ENCODE data around the gene TELO2. TPM values are rescaled to one million over a fixed set of nuclear protein-coding genes. Genes with fewer than 3 reads are reported as not detected.

Gene TELO2
- total and polyA plus RNA-seq, 2 donors (not counting 3 experiments of a cell fraction or from before 2014, with no cell fraction given), result 30.7 to 61.6 TPM

DNA sequence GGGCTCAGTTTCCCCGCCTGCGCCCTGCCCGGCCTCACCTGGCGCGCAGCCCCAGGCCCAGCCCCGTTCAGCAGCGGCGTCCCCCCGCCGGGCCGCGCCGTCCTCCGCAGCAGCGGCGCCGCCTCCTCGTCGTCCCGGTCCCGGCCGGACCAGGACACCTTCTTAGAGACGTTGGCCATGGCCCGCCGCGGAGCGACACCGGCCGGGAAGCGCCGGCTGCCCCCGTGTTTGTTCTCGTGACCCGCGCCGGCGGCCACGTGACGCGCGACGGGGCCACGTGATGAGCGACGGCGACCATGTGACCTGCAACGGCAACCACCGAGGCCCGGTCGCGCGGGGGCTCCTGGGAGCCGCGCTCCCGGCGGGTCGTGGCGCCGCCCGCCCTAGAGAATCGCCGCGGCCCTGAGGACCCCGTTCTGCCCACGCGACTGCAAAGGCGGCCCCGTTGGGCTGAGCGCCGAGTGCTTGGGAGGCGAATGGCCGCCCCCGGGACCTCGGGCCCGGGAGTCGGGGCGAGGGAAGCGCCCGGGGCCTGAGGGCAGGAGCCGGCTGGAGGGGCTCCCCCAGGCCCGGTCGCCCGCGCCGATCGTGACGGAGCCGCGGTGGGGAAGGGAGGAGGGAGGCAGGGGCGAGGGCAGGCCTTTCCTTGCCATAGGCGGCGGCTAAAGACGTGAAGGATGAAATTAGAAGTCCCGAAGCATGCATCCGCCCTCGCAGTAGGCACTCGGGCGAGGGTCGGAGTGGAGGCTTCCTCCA is 18.2 kb upstream of the TELO2 start, which contains the start of gene CLCN7:
Gene CLCN7, minus strand, starts transcription at position 233 of the 756 bp plus-strand sequence. Its CDS starts 54 bp downstream, at position 179.
- TSS peak; percentile 53 for BruUV-seq (replicated peaks)
- peak within 1 kb of the TSS; percentile 94 for H3K4me2 ChIP-seq (ENCODE audit: insufficient read depth, low read length)
- peak within 1 kb of the TSS; percentile 74 for H2AFZ ChIP-seq (ENCODE audit: low read depth, low read length)
- H3K27me3 ChIP-seq (ENCODE audit: control insufficient read depth in 2 of 2, insufficient read depth in 2 of 2, low read length in 2 of 2), result no peaks in the 10 kb centered on the region
- H3K36me3 ChIP-seq (ENCODE audit: control insufficient read depth in 2 of 2, extremely low read depth in 1 of 2, insufficient read depth in 2 of 2, low read length in 2 of 2), result no peaks in the 10 kb centered on the region
- POLR2A ChIA-PET, result no interaction called here
- TF ChIP-seq, protein P1, sequence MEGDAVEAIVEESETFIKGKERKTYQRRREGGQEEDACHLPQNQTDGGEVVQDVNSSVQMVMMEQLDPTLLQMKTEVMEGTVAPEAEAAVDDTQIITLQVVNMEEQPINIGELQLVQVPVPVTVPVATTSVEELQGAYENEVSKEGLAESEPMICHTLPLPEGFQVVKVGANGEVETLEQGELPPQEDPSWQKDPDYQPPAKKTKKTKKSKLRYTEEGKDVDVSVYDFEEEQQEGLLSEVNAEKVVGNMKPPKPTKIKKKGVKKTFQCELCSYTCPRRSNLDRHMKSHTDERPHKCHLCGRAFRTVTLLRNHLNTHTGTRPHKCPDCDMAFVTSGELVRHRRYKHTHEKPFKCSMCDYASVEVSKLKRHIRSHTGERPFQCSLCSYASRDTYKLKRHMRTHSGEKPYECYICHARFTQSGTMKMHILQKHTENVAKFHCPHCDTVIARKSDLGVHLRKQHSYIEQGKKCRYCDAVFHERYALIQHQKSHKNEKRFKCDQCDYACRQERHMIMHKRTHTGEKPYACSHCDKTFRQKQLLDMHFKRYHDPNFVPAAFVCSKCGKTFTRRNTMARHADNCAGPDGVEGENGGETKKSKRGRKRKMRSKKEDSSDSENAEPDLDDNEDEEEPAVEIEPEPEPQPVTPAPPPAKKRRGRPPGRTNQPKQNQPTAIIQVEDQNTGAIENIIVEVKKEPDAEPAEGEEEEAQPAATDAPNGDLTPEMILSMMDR (IDR thresholded peaks at IDR 0.05; ENCODE audit: extremely low read depth in 1 of 2, insufficient read depth in 1 of 2, low read depth in 1 of 2, low read length in 2 of 2), result no peak
- TF ChIP-seq POLR2A (IDR thresholded peaks at IDR 0.05; ENCODE audit: low read depth, low read length) (peak; percentile 87), MYC (IDR thresholded peaks at IDR 0.05; ENCODE audit: low read depth, low read length) (peak; percentile 55), JUN (IDR thresholded peaks at IDR 0.05; ENCODE audit: borderline replicate concordance, insufficient read depth, insufficient read length, low read depth) (no peak), MAX (IDR thresholded peaks at IDR 0.05; ENCODE audit: insufficient read depth, insufficient read length) (peak; percentile 99)
- H3K79me2 ChIP-seq (ENCODE audit: control insufficient read depth, insufficient read depth, low read length), result peaks cover 19% of the 10 kb centered on the region
- intact Hi-C loops (cut with micrococcal nuclease) (loop anchor here (2.0 kb wide), 1 partner anchor 54 kb away; the partner anchor contains the start of gene UQCC4), dilution Hi-C loops (cut with MboI; ENCODE audit: extremely low pct_ligation_motif_present, low sequenced_read_pairs) (no loop called here)
- H3K27ac ChIP-seq (ENCODE audit: insufficient read depth, low read depth, low read length), result peak within 1 kb of the TSS; percentile 55
- peak within 1 kb of the TSS; percentile 79 for H3K9ac ChIP-seq (replicated peaks; ENCODE audit: extremely low read depth, insufficient read depth, low read length)
- peaks cover 5% of the 10 kb centered on the region for H3K4me1 ChIP-seq (ENCODE audit: control insufficient read depth, extremely low read depth, insufficient read depth, low read length)
- H3K4me3 ChIP-seq (replicated peaks in 1 of 3; ENCODE audit: insufficient read depth in 1 of 3, low read depth in 1 of 3, low read length in 3 of 3), result peak within 1 kb of the TSS; percentile 46 to 64 (median 60)
- no peaks in the 10 kb centered on the region for H3K9me3 ChIP-seq (replicated peaks; ENCODE audit: control insufficient read depth, insufficient read depth, low read length)
- FAIRE-seq (peak; percentile 63), DNase-seq (ENCODE audit: low read depth, low spot score) (peak; percentile 82)
- no peaks in the 10 kb centered on the region for H3K9me1 ChIP-seq (replicated peaks; ENCODE audit: control insufficient read depth, extremely low read depth, insufficient read depth, low read length)
- H4K20me1 ChIP-seq (replicated peaks; ENCODE audit: control insufficient read depth, extremely low read depth, insufficient read depth, low read length), result no peaks in the 10 kb centered on the region
- CTCF ChIA-PET, result no interaction called here

All from endothelial cell of umbilical vein (primary cell).